Activated B cell treated with CpG ODN at 0.5 μM for 24 hours (primary cell): ENCODE measurements around the gene P2RY12. TPM values are rescaled to one million over a fixed set of nuclear protein-coding genes. Genes with fewer than 3 reads are reported as not detected.

Experiments
- ATAC-seq: fragments of 200-7000 bp; cut with Tn5 transposase; one replicate; pipeline ENCODE4 v1.10.0; 2021; ENCODE audit warnings: low read depth, mild to moderate bottlenecking, moderate library complexity
- CTCF ChIA-PET: fragments of 350-600 bp; sonication (Branson Sonifier 250); formaldehyde crosslinking; loops from one replicate; lab custom pipeline; 2021; ENCODE audit warnings: antibody characterized with exemption; lab: Charles Lee
- POLR2A ChIA-PET: fragments of 350-600 bp; sonication (Branson Sonifier 250); formaldehyde crosslinking; loops from one replicate; lab custom pipeline; 2021; ENCODE audit warnings: antibody characterized with exemption; lab: Charles Lee
- DNase-seq: peaks from one replicate; pipeline ENCODE4 v3.0.0; 2022
- H3K27ac Mint-ChIP-seq: one replicate; pipeline ENCODE4 v1.8.0; 2020; ENCODE audit warnings: mixed read lengths
- H3K27me3 Mint-ChIP-seq: one replicate; pipeline ENCODE4 v1.8.0; 2021; ENCODE audit warnings: mixed read lengths
- H3K36me3 Mint-ChIP-seq: one replicate; pipeline ENCODE4 v1.8.0; 2021; ENCODE audit warnings: low read depth, mixed read lengths
- H3K4me1 Mint-ChIP-seq: one replicate; pipeline ENCODE4 v1.8.0; 2021; ENCODE audit warnings: mixed read lengths
- H3K4me3 Mint-ChIP-seq: one replicate; pipeline ENCODE4 v1.8.0; 2020; ENCODE audit warnings: mild to moderate bottlenecking, mixed read lengths
- H3K9me3 Mint-ChIP-seq: one replicate; pipeline ENCODE4 v1.8.0; 2020; ENCODE audit warnings: mixed read lengths
- intact Hi-C: fragments of 100-400 bp; cut with micrococcal nuclease; formaldehyde crosslinking; loops from one replicate; pipeline ENCODE4 v1.15.1; 2024
- total RNA-seq: library from RNA; stranded (reverse); gene quantifications from 2 replicates; pipeline ENCODE4 v1.2.3, GENCODE V29; 2022
- TF ChIP-seq, protein P1 (sequence below): fragments of 200-600 bp; IDR thresholded peaks from one replicate; pipeline ENCODE4 v1.8.0; 2022; ENCODE audit warnings: antibody characterized with exemption, mild to moderate bottlenecking

P2RY12 gene
- total RNA-seq, 1 donor from 2014 or later, result 0.58 TPM

DNA sequence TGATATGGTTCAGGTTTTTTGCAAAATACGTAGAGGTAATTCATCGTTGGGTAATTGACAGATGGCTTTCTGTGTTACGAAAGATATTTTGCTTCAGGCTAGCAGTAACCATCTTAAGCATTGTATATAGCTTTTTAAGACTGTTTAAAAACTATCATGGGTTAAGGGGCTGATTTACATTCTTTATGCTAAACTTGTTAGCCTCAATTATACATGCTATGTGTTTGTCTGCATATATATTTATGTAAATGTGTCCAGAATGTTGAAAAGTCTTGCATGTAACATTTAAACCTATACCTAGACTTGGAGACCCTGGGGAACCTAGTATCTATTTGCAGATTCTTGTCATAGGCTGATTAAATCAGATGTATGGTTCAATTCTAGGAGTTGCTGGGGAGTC is 95.1 kb downstream of the P2RY12 start:
- ChIA-PET CTCF (interaction anchor here (0.8 to 1.9 kb wide), 3 partner anchors 11 to 133 kb away, joined by 3 to 5 read pairs (median 4); partner anchors contain the start of gene P2RY14), POLR2A (no interaction called here)
- Mint-ChIP-seq H3K4me1 (no peaks in the 10 kb centered on the region), H3K9me3 (no peaks in the 10 kb centered on the region), H3K36me3 (no peaks in the 10 kb centered on the region), H3K27ac (no peak overlapping the region), H3K4me3 (no peak overlapping the region), H3K27me3 (no peaks in the 10 kb centered on the region)
- intact Hi-C loops, result no loop called here
- ATAC-seq (no peak), DNase-seq (no peak)
- TF ChIP-seq, protein P1, sequence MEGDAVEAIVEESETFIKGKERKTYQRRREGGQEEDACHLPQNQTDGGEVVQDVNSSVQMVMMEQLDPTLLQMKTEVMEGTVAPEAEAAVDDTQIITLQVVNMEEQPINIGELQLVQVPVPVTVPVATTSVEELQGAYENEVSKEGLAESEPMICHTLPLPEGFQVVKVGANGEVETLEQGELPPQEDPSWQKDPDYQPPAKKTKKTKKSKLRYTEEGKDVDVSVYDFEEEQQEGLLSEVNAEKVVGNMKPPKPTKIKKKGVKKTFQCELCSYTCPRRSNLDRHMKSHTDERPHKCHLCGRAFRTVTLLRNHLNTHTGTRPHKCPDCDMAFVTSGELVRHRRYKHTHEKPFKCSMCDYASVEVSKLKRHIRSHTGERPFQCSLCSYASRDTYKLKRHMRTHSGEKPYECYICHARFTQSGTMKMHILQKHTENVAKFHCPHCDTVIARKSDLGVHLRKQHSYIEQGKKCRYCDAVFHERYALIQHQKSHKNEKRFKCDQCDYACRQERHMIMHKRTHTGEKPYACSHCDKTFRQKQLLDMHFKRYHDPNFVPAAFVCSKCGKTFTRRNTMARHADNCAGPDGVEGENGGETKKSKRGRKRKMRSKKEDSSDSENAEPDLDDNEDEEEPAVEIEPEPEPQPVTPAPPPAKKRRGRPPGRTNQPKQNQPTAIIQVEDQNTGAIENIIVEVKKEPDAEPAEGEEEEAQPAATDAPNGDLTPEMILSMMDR, result no peak

Other genes starting within 250 kb of the P2RY12 start
- gene GPR171, start 181.5 kb downstream of the P2RY12 start, total RNA-seq, result 0.35 and 0.46 TPM in 2 replicates
- 0.88 and 1.5 TPM in 2 replicates for gene P2RY14, start 106.2 kb downstream of the P2RY12 start, total RNA-seq
- not detected in 2 replicates for gene GPR87, start 67.9 kb downstream of the P2RY12 start, total RNA-seq
- 0.33 and 0.34 TPM in 2 replicates for gene P2RY13, start 55.2 kb downstream of the P2RY12 start, total RNA-seq
- gene IGSF10, start 76.3 kb upstream of the P2RY12 start, total RNA-seq, result not detected in 2 replicates